SHP77 (cell line): ENCODE measurements around the gene KCNJ11.

Source experiments
- DNase-seq, 2 experiments: peaks; one replicate each; lab custom pipeline; 2025; lab: John Stamatoyannopoulos, UW

KCNJ11 gene

GRCh38 chr11:17366495-17366894, 22.0 kb downstream of the KCNJ11 start:
- DNase-seq: no peak

DNA sequence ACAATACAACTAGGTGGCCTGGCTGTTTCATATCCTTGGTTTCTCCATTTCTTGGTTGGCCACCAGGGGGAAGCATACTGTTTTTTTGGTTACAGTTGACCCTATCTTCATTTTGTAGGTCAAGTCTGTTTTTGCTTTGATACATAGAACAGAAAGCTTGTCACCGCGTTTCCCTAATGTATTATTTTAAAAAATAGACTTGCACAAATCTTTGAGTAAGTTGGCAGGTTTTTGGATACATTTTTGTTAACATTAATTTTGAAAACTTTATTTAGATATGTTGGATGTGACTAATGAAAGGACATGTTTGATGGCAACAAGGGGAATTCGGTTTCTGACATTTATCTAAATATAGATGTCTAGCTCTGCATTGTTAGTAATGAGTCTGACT, 33.9 kb downstream of the KCNJ11 start:
- peak; percentile 34 to 46 for DNase-seq

GRCh38 chr11:17353821-17354600, 34.4 kb downstream of the KCNJ11 start:
- DNase-seq: no peak

DNA sequence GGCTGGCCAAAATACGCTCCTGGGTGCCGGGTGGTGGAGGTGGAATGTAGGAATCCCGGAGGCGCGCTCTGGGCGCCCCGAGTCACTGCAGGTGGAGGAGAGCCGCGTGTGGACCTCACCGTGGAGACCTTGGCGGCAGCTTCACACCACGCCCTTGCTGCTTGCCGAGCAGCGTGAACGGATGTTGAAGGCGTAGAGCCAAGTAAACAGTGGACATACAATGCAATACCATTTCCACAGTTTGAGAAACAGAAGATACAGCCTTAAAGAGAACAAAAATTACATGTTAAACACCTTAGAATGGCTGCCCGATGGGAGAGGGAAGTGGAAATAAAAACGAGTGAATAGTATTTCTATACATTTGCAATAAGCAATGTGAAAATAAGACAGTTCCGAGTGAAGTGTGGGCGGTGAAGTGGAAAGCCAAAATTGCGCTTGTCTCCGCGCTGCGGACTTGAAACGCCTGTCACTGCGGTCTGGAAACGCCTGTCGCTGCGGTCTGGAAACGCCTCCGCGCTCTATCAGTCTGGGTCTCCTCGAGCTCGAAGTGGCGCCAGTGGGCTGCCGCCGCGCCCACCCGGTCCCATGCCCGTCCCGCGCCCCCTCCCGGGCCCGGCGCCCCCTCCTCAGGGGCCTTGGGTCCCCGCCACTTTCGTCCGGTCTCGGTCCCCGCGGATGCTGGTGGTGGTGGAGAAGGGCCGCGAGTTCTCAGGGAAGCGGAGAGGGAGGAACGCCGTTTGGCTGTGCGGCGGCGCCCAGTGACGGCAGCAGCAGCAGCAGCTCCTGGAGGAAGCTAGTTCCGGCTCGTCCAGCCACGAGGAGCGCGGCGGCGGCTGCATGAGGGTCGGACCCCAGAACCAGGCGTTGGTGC, 35.3 kb downstream of the KCNJ11 start:
- peak; percentile 35 to 61 for DNase-seq

GRCh38 chr11:17351510-17352176, 36.8 kb downstream of the KCNJ11 start, which contains the start of gene NCR3LG1:
Gene NCR3LG1 (plus strand): TSS chr11:17351800. CDS start chr11:17351970, 170 bp downstream.
- DNase-seq: peak in 1 of 2 experiments; percentile 48

GRCh38 chr11:17351172-17351509, 37.3 kb downstream of the KCNJ11 start:
- no peak for DNase-seq

- no peak for DNase-seq
Observed at GRCh38 chr11:17350455-17351171, 37.8 kb downstream of the KCNJ11 start.

DNA sequence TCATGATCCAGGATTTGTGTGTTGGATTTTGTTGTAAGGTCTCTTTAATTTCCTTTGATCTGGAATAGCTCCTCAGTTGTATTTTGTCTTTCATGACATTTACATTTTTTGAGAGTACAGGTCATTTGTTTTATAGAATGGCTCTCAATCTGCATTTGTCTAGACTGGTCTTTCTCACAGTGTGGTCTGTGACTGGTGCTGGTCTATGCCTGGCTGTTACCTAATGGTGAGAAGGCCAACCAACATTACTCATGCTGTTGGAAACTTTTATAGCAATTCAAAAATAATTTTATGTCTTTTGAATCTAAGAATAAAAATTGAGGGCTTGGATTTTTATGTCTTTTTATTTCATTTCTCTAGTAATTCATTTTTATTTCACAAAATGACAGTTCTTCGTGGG, 40.8 kb downstream of the KCNJ11 start:
- DNase-seq: no peak

DNA sequence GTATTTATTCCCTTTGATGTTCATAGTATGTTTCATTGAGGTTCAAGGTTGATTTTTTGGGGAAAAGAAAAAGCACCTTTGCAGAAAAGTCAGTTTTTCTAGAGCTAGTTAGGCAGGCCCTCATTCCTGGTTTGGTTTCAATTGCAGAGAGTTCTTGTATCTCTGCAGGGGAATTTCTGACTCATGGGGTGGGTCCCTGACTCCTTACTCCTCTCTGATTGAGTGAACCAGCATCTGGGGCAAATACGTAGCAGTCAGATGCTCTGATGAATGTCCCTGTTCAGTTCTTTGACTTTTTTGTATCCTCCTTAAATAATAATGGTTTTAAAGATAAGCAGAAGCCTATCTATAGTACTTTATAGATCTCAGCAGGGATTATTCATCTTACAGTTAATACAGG, 44.6 kb downstream of the KCNJ11 start:
- DNase-seq: no peak

DNA sequence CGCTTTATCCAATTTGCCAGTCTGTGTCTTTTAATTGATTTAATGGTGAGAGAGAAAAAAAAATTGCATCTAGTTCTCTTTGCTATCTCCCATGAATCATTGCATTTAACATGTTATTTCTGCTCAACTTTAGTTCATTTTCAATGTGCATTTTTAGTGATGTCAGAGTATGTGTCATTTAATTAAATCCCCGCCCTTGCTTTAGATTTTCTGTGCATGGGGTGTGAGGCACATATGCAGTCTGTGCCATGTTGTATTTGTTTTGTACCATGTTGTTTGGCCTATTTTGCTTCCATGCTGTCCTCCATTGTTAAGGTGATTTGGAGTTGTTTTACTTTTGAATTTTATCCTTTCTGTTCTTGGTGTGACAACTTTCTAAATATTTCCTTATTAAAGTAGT, 45.2 kb downstream of the KCNJ11 start:
- no peak for DNase-seq
